GM12878 (cell line): ENCODE results near the gene PPP1R2. TPM values are rescaled to one million over a fixed set of nuclear protein-coding genes. Genes with fewer than 3 reads are reported as not detected.

Experiments
- ATAC-seq: fragments of 200-7000 bp; cut with Tn5 transposase; 3 replicates; pipeline ENCODE4 v1.9.1; 2020; ENCODE audit warnings: mild to moderate bottlenecking, moderate library complexity
- BruUV-seq: library from RNA; stranded (reverse); fragments of 400-500 nt; replicated peaks from 2 replicates; lab custom pipeline; 2021; lab: Mats Ljungman, UMichigan
- CTCF ChIA-PET: fragments of 300-600 bp; sonication (Branson Sonifier 250); formaldehyde crosslinking; extraction: SDS; loops from one replicate; lab custom pipeline; 2021; ENCODE audit warnings: inconsistent platforms; lab: Yijun Ruan, JAX
- POLR2A ChIA-PET: fragments of 350-600 bp; formaldehyde crosslinking; extraction: SDS; loops from one replicate; lab custom pipeline; 2021; ENCODE audit warnings: inconsistent platforms; lab: Charles Lee
- RAD21 ChIA-PET: fragments of 300-600 bp; sonication (Branson Sonifier 250); formaldehyde crosslinking; loops from one replicate; lab custom pipeline; 2023; ENCODE audit warnings: antibody characterized with exemption; ENCODE audit not compliant: unreplicated experiment; lab: Charles Lee
- SMC1A ChIA-PET: fragments of 300-600 bp; sonication (Branson Sonifier 250); formaldehyde crosslinking; loops from one replicate; lab custom pipeline; 2023; ENCODE audit not compliant: unreplicated experiment, uncharacterized antibody; lab: Charles Lee
- DNase-seq: peaks from one replicate; pipeline ENCODE4 v3.0.0-alpha.2; 2011; ENCODE audit warnings: low read depth, low spot score
- FAIRE-seq: peaks from 3 replicates; lab custom pipeline; 2011; peaks lifted over from hg19 to GRCh38; lab: Jason Lieb, UNC
- H2AFZ ChIP-seq: 2 replicates; pipeline ENCODE4 v1.6.0; 2011; ENCODE audit warnings: low read depth, low read length, control low read depth; ENCODE audit not compliant: control insufficient read depth
- H3K27ac ChIP-seq: 2 replicates; pipeline ENCODE4 v1.5.1; 2011; ENCODE audit warnings: control low read depth; ENCODE audit not compliant: control insufficient read depth, insufficient read depth
- H3K27me3 ChIP-seq, 2 experiments: replicated peaks in 1 of 2; 2 replicates each; pipeline versions ENCODE4 v1.6.0 to v1.6.1; 2011; ENCODE audit warnings: low read length in 1 of 2; ENCODE audit not compliant: control insufficient read depth in 2 of 2, insufficient read depth in 2 of 2
- H3K36me3 ChIP-seq, 2 experiments: 2 replicates each; pipeline ENCODE4 v1.5.1; 2011; ENCODE audit warnings: low read length in 1 of 2; ENCODE audit not compliant: control insufficient read depth in 2 of 2, insufficient read depth in 2 of 2
- H3K4me1 ChIP-seq: 2 replicates; pipeline ENCODE4 v1.6.1; 2011; ENCODE audit warnings: mild to moderate bottlenecking, low read length, moderate library complexity, mixed read lengths; ENCODE audit not compliant: control insufficient read depth, insufficient read depth
- H3K4me2 ChIP-seq: 2 replicates; pipeline ENCODE4 v1.6.0; 2011; ENCODE audit warnings: control low read depth; ENCODE audit not compliant: control insufficient read depth, insufficient read depth
- H3K4me3 ChIP-seq: fragments of 200-600 bp; sonication (generic); 2 replicates; pipeline ENCODE4 v1.5.1; 2016
- H3K79me2 ChIP-seq: 2 replicates; pipeline ENCODE4 v1.6.0; 2011; ENCODE audit warnings: low read length; ENCODE audit not compliant: control insufficient read depth, insufficient read depth
- H3K9ac ChIP-seq: 2 replicates; pipeline ENCODE4 v1.8.0; 2011; ENCODE audit warnings: low read length, control low read depth, mixed read lengths; ENCODE audit not compliant: control insufficient read depth, insufficient read depth
- H3K9me3 ChIP-seq: replicated peaks from 3 replicates; pipeline ENCODE4 v1.5.1; 2011; ENCODE audit warnings: mild to moderate bottlenecking, low read length; ENCODE audit not compliant: control insufficient read depth, insufficient read depth
- H4K20me1 ChIP-seq: 2 replicates; pipeline ENCODE4 v1.6.0; 2011; ENCODE audit not compliant: control insufficient read depth, insufficient read depth
- CHD1 ChIP-seq: IDR thresholded peaks from 2 replicates; pipeline ENCODE4 v1.6.1; 2012; ENCODE audit warnings: low read depth, low read length, improper control_type of control experiment
- FOXK2 ChIP-seq: fragments of 450-650 bp; IDR thresholded peaks from 2 replicates; pipeline ENCODE4 v1.6.1; 2017; ENCODE audit warnings: mild to moderate bottlenecking, moderate library complexity
- SPI1 ChIP-seq: IDR thresholded peaks from 2 replicates; pipeline ENCODE4 v1.6.1; 2011; ENCODE audit warnings: low read depth, mild to moderate bottlenecking, low read length, moderate library complexity, borderline replicate concordance; ENCODE audit not compliant: insufficient read depth
- SUPT20H ChIP-seq: IDR thresholded peaks from 2 replicates; pipeline ENCODE4 v1.6.1; 2011; ENCODE audit warnings: low read depth, mild to moderate bottlenecking, low read length, moderate library complexity, borderline replicate concordance; ENCODE audit not compliant: control insufficient read depth
- WGBS: methylation state at CpG from one replicate; pipeline ENCODE4 v1.1.6; 2016; ENCODE audit warnings: low lambda C conversion rate; ENCODE audit not compliant: insufficient replicate concordance, insufficient coverage; ENCODE audit errors: missing lambda C conversion rate; 5-methylcytosine and 5-hydroxymethylcytosine counted together
- in situ Hi-C: fragments of 300-500 bp; cut with MboI; formaldehyde crosslinking; loops from 9 replicates; pipeline ENCODE4 v1.14.3; 2018; ENCODE audit warnings: mixed read lengths
- intact Hi-C: fragments of 100-400 bp; cut with micrococcal nuclease; formaldehyde crosslinking; loops from one replicate; pipeline ENCODE4 v1.14.2; 2022; ENCODE audit not compliant: unreplicated experiment
- polyA plus RNA-seq, 11 experiments: library from polyadenylated mRNA; depleted of rRNA in 4 of 11; unstranded in 6 of 11; stranded (reverse) in 5 of 11; fragments of >200 nt; fragmentation: Nextera tagmentation in 4 of 11; fragmentation: Illumina TruSeq in 1 of 11; extraction: Ambion mirVana in 4 of 11; extraction: Trizol in 1 of 11; gene quantifications; 1 replicate in 1 of 11; 2 replicates in 10 of 11; pipeline versions ENCODE4 v1.2.1 to v1.2.3, GENCODE V29; 2011 to 2016; ENCODE audit warnings: inconsistent platforms in 2 of 11, missing spikeins in 2 of 11, low read depth in 1 of 11
- total RNA-seq, 4 experiments: library from RNA; depleted of rRNA in 3 of 4; stranded (reverse); fragments of >200 nt in 3 of 4; fragmentation: Illumina TruSeq in 1 of 4; extraction: Trizol in 1 of 4; gene quantifications; 2 replicates each; pipeline versions ENCODE4 v1.2.1 to v1.2.3, GENCODE V29; 2013 to 2021
- TF ChIP-seq, protein P1 (sequence below): fragments of 450-650 bp; IDR thresholded peaks from 2 replicates; pipeline ENCODE4 v1.6.1; 2017; ENCODE audit warnings: mild to moderate bottlenecking
- TF ChIP-seq, protein P2 (sequence below): fragments of 450-650 bp; IDR thresholded peaks from 2 replicates; pipeline ENCODE4 v1.6.1; 2016; ENCODE audit warnings: mild to moderate bottlenecking, moderate library complexity, borderline replicate concordance

Gene PPP1R2
- total and polyA plus RNA-seq, 10 of the 15 experiments (the other 5 are each of a cell fraction or from before 2014, with no cell fraction given), result 10.5 to 116 (median 46.9) TPM

DNA sequence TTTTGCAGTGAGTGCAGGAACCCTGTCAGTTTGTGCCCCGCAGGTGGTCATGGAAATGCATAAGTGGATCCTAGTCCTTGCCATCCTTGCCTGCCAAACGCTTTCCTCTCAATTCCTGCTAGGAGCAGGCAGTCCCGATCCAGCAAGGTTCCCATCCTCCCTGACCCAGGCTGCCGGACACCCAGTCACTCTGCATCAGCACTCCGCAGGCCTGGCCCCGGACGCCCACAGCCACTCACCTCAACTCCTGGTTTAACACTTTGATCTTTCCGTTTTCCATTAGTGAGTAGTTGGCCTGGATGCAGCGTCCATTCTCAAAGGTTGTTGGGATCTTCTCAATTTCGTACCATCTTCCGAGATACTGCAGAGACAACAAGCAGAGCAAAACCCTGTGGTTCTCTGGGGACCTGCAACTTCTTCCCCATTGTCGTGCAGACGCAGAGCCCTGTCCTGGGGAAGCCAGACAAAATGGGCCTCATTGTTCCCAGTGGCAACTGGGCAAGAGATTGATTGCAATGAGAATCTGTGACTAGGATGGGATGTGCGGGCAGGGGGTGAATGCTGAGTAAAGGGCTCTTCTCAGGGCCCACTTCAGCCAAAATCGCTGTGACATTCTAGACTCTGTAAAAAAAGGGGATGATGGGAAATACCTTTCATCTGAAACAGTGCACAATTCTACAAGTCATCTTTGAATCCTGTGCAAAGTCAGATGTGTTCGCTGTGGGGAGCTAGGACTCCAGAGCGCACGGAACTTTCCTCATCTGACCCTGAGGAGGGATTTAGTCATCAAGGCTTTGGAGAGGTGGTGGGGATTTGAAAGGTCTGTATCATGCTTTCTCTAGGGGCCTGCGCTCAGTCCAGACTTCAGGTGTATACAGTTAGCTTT lies 30.7 kb upstream of the PPP1R2 start:
- no peaks in the 10 kb centered on the region for H4K20me1 ChIP-seq
- TF ChIP-seq, protein P1, sequence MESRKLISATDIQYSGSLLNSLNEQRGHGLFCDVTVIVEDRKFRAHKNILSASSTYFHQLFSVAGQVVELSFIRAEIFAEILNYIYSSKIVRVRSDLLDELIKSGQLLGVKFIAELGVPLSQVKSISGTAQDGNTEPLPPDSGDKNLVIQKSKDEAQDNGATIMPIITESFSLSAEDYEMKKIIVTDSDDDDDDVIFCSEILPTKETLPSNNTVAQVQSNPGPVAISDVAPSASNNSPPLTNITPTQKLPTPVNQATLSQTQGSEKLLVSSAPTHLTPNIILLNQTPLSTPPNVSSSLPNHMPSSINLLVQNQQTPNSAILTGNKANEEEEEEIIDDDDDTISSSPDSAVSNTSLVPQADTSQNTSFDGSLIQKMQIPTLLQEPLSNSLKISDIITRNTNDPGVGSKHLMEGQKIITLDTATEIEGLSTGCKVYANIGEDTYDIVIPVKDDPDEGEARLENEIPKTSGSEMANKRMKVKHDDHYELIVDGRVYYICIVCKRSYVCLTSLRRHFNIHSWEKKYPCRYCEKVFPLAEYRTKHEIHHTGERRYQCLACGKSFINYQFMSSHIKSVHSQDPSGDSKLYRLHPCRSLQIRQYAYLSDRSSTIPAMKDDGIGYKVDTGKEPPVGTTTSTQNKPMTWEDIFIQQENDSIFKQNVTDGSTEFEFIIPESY, result no peak
- no peak for TF ChIP-seq SUPT20H
- TF ChIP-seq FOXK2, result no peak
- TF ChIP-seq CHD1, result no peak
- TF ChIP-seq, protein P2, sequence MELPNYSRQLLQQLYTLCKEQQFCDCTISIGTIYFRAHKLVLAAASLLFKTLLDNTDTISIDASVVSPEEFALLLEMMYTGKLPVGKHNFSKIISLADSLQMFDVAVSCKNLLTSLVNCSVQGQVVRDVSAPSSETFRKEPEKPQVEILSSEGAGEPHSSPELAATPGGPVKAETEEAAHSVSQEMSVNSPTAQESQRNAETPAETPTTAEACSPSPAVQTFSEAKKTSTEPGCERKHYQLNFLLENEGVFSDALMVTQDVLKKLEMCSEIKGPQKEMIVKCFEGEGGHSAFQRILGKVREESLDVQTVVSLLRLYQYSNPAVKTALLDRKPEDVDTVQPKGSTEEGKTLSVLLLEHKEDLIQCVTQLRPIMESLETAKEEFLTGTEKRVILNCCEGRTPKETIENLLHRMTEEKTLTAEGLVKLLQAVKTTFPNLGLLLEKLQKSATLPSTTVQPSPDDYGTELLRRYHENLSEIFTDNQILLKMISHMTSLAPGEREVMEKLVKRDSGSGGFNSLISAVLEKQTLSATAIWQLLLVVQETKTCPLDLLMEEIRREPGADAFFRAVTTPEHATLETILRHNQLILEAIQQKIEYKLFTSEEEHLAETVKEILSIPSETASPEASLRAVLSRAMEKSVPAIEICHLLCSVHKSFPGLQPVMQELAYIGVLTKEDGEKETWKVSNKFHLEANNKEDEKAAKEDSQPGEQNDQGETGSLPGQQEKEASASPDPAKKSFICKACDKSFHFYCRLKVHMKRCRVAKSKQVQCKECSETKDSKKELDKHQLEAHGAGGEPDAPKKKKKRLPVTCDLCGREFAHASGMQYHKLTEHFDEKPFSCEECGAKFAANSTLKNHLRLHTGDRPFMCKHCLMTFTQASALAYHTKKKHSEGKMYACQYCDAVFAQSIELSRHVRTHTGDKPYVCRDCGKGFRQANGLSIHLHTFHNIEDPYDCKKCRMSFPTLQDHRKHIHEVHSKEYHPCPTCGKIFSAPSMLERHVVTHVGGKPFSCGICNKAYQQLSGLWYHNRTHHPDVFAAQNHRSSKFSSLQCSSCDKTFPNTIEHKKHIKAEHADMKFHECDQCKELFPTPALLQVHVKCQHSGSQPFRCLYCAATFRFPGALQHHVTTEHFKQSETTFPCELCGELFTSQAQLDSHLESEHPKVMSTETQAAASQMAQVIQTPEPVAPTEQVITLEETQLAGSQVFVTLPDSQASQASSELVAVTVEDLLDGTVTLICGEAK, result no peak
- TF ChIP-seq SPI1, result no peak
- TF ChIP-seq, all 136 proteins: peak for 0
- ATAC-seq, result no peak
- intact Hi-C loops, result no loop called here
- ChIA-PET POLR2A (no interaction called here), SMC1A (interaction anchor here (1.6 kb wide), 1 partner anchor 10 kb away, joined by 5 read pairs; the partner anchor contains the start of gene APOD), RAD21 (interaction anchor here (1.4 kb wide), 1 partner anchor 31 kb away, joined by 3 read pairs; no protein-coding TSS in a partner anchor), CTCF (no interaction called here)
- no peak for DNase-seq
- H3K9me3 ChIP-seq, result no peaks in the 10 kb centered on the region
- no peak overlapping the region for H2AFZ ChIP-seq
- BruUV-seq, result no TSS peak
- in situ Hi-C loops, result no loop called here
- FAIRE-seq, result no peak
- no peak overlapping the region for H3K27ac ChIP-seq
- no peaks in the 10 kb centered on the region; a peak in 2 of 4 replicates for H3K27me3 ChIP-seq
- no peak overlapping the region for H3K9ac ChIP-seq
- 59% methylated on average over 19 of the region's 19 CpGs for WGBS
- H3K36me3 ChIP-seq, result no peaks in the 10 kb centered on the region
- H3K4me3 ChIP-seq, result no peak overlapping the region
- no peaks in the 10 kb centered on the region for H3K4me1 ChIP-seq
- H3K79me2 ChIP-seq, result no peaks in the 10 kb centered on the region
- H3K4me2 ChIP-seq, result no peak overlapping the region
